Measurements from ENCODE around the gene CBX5.
A peak's percentile ranks its signal among the peaks of the same experiment; 100 is the strongest.

DNA sequence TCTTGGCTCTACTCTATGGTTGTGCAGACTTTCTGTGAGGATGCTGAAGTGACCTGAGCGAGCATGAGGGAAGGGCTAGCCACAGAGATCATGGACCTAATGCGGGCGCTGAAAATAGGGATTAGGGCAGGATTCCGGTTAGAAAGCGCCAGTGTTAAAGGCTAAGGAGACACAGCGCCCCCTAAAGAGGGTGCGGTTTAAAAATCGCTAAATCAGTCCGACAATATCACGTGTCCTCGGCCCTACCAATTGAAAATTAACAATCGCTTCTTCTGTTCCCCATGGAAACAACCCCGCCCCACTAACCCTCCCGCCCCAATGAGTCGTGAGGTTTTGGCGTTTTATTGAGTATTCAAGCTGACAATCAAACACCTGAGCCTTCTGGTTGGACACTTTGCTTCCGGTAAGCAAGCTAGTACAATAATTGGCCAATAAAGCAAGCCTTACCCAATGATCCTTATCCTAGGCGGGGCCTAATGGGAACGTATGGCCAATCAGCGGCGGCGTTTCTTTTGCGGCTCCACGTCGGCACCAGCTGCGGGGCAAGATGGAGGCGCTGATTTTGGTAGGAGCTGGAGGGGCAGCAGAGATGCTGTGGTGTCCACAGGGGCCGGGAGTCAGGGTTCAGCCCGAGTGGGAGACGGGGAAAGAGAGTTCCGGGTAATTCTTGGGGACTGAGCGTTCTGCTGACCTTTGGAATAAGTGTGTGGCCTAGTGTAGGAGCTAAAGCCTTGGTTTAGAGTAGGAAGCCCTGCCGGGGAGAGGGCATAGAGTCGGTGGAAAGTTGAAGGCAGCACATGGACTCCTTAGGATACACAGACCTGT lies 44.9 kb upstream of the CBX5 start, which contains the start of gene COPZ1:
- peak; percentile 80 to 95 for TF ChIP-seq POLR2A (IDR thresholded peaks at IDR 0.05)
- TF ChIP-seq, protein P1, sequence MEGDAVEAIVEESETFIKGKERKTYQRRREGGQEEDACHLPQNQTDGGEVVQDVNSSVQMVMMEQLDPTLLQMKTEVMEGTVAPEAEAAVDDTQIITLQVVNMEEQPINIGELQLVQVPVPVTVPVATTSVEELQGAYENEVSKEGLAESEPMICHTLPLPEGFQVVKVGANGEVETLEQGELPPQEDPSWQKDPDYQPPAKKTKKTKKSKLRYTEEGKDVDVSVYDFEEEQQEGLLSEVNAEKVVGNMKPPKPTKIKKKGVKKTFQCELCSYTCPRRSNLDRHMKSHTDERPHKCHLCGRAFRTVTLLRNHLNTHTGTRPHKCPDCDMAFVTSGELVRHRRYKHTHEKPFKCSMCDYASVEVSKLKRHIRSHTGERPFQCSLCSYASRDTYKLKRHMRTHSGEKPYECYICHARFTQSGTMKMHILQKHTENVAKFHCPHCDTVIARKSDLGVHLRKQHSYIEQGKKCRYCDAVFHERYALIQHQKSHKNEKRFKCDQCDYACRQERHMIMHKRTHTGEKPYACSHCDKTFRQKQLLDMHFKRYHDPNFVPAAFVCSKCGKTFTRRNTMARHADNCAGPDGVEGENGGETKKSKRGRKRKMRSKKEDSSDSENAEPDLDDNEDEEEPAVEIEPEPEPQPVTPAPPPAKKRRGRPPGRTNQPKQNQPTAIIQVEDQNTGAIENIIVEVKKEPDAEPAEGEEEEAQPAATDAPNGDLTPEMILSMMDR (IDR thresholded peaks at IDR 0.05) = peak in 5 of 6 experiments; percentile 58 to 83 (median 68)
